HUDEP-2 (cell line): ENCODE measurements around the gene CHST8.
"Not testable (repeated sequence)": the region's sequence is repeated elsewhere in the genome, so short reads cannot be mapped to it uniquely, and the experiment has no call there.

ENCODE experiments used
- DNase-seq, 76 experiments: peaks; one replicate each; lab custom pipeline; 2025; ENCODE audit not compliant: unreplicated experiment in 76 of 76; lab: John Stamatoyannopoulos, UW

Gene CHST8

DNA sequence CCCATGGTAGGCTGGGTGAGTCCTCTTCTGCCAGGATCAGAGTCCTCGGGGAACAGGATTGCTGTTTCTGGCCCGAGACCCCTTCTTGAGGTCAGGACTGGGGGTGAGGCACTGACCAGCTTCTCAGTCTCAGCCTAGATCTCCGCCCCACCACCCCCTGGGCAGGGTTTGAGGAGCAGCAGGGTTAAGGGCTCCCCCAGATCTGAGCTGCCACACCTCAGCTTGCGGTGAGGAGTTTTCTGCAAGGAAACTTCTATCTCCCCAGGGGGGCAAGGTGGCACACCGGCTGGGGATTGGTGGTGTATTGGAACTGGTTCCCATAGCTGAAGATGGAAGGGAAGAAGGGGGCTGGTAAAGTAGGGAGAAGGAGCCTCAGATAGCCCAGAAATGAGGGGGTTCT lies 19.5 kb downstream of the CHST8 start:
- no peak for DNase-seq

DNA sequence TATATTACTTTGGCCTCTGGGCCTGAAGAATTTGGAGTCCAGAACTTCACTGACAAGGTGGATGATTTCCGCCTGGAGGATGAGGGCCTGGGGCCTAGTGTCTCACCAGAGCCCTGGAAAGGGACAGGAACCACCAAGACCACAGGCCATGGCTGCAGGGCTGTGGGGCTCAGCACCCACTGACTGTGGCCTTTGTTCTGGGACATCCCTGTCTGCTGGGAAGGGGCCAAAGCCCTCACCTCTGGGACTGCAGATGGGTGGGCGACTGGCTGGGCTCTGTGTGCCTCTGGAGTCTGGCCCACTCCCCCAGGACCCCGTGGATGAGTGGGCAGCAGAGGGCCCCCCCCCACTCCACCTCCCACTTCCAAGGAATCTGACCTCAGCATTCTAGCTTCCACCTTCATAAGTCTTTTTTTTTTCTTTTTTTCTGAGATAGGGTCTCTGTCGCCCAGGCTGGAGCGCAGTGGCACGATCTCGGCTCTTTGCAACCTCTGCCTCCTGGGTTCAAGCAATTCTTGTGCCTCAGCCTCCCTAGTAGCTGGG lies 20.3 kb downstream of the CHST8 start:
- no peak for DNase-seq

DNA sequence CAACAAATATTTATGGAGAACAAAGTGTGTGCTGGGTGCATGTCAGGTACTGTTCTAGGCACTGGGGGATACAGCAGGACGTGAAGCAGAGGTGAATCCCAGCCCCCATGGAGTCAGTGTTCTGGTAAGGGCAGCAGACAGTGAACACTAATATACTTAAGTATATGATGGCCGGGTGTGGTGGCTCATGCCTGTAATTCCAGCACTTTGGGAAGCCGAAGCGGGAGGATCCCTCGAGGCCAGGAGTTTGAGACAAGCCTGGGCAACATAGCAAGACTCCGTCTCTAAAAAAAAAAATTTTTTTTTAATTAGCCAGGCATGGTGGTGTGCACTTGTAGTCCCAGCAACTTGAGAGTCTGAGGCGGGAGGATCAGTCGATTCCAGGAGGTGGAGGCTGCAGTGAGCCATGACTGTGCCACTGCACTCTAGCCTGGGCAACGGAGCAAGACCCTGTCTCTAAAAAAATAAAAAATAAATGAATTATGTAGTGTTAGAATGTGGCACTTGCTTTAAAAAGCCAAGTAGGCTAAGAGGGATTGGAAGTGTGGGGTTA lies 22.6 kb downstream of the CHST8 start:
- DNase-seq, result no peak

DNA sequence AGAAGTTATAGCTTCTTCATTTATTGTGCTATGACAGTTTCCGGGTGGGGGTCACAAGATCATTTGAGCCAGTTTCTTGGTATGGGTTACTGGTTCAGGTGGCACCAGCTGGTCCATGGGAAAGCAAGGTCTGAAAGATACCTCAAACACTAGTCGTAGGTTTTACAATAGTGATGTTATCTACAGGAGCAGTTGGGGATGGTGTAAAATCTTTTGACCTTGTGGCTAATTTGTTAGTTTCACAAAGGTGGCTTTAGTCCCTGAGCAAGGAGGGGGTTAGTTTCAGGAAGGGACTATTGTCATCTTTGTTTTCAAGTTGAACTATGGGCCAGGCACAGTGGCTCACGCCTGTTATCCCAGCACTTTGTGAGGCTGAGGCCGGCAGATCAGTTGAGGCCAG lies 24.6 kb downstream of the CHST8 start:
- no peak for DNase-seq

DNA sequence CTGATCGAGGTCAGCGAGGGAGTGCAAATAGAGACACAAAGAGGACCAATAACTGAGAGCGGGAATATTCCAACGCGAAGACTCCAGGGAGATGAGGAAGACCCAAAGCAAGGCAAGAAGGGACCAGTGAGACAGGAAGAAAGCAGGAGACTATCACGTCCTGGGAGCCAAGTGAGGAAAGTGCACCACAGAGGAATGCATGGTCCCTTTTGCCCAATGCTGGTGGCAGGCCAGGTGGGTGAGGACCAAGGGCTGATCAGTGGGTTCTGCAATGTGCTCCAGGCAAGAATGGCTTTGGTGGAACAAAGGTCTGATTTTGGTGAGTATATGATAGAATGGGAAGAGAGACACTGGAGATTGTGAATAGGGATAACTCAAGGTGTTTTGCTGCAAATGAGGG lies 25.4 kb downstream of the CHST8 start:
- no peak for DNase-seq

DNA sequence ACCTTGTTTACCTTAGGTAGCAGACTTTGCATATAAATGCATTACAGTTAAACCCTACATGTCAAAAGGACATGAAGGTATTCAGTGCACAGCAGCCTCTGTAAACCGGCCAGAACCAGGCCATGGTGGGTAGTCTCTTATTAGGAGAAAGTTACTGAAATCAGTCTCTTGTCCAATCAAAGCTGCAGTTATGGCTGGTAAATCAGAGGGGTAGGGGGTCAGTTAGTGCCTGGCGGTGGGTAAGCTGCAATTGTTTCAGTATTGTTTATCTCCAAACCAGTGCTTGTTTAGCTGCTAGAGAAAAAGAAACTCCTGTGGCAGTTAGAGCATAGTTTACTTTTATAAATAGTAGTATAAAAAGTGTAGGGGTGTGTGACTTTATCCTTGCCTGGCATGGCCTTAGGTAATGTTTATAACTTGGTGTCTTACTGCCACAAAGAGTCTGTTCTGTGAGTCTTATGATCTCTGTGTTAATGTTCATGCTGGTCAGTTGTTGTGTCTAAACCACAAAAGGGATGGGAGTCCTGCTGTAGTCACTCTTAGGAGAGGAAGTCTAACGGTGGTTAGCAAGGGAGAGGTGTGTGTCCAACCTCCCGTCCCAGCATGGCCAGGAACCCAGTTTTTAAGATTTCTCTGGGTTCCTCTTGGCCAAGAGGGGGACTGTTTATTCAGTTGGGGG lies 28.0 kb downstream of the CHST8 start:
- DNase-seq, result no peak

DNA sequence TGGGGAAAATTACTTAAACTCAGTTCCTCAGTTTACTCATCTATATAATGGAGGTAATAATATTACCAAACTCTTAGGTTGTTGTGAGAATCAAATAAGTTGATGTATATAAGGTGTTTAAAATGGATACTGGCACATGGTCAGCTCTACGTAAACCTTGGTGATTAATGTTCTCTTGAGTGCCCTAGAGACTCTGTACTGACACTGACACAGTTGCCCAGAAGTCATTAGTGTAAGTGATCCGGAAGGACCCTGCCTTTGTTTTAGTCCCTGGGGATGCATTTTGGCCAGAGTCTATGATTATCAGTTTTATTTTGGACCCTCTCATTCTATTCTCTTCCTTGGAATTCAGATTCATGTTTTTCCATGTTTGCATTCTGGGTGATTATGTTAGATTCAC lies 31.9 kb downstream of the CHST8 start:
- DNase-seq, result no peak

DNA sequence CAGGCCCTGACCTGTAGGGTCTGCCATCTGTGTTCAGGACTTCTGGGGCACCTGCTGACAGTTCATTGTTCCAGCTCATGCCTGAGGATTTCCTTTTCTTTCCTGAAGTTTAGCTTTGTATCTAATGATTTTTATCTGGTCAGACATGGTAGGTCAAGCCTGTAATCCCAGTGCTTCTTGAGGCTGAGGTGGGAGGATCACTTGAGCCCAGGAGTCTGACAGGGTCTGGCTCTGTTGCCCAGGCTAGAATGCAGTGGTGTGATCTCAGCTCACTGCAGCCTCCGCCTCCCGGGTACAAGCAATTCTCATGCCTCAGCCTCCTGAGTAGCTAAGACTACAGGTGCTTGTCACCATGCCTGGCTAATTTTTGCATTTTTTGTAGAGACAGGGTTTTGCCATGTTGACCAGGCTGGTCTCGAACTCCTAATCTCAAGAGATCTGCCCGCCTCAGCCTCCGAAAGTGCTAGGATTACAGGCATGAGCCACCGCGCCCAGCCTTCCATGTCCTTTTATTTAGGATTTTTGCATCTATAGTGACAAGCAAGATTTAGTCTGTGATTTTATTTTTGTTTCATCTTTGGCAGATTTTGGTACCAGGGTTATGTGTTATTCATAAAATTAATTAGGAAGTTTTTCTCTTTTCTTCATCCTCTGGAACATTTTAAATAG lies 33.2 kb downstream of the CHST8 start:
- DNase-seq, result no peak

DNA sequence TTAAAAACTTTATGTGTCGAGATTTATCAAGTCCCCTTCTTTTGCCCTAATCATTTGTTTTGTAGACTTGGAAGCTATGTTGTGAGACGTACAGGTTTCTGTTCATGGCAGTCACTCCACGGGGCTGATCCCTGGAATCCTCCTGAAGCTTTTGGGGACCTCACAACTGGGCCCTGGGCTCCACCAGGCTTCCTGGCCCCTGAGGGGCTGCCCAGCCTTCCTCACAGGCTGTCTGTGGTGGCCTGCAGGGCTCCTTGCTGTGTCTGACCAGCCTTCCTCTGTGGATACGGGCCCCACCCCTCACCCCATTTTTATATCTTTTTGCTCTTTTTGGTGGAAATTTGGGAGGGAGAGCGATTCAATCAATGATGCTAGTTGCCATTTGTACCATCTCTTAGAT lies 38.1 kb downstream of the CHST8 start:
- no peak for DNase-seq

DNA sequence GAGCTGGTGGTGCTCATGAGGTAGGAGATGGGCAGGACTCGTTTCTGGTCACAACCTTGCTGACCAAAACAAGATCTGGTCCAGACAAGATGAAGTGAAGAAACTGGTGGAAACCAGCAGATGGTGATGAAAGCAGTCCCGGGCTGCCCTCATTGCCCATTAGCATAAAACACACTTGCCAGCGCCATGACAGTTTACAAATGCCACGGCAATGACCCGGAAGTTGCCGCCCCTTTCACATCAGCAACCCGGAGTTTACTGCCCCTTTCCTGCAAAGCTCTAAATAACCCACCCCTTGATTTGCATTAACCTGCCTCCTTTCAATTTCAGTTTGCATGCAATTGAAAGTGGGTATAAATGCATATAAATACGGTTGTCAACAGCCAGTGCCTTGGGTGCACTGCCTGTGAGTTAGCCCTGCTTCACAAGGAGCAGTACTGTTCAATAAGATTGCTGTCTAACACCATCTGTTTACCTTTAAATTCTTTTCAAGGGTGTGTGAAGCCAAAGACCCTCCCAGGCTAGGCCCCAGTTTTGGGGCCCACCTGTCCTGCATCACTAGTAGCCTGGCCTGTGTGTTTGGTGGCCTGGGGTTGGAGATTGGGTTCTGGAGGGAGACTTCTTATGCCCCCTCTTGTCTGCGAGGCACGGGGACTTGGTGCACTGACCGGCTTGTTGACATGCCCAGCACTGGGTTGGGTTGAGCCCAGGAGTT lies 38.8 kb downstream of the CHST8 start:
- no peak for DNase-seq

DNA sequence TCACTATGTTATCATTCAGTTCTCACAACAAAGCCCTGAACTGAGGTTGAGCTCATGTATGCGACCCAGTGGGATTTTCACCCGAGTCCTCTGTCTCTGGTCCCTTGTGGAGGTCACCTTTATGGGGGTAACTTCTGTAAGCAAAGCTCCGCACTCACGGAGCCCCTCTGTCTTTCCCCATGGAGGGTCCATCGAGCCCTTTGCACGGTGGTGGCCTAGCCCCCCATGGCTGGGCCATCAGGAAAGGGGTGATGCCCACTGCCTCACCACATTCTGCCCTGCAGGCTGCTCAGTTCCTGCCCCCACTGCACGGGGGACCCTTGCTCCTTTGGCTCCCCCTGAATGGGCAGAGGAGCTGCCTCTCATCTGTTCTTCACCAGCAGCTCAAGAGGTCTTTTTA lies 39.6 kb downstream of the CHST8 start:
- no peak for DNase-seq

DNA sequence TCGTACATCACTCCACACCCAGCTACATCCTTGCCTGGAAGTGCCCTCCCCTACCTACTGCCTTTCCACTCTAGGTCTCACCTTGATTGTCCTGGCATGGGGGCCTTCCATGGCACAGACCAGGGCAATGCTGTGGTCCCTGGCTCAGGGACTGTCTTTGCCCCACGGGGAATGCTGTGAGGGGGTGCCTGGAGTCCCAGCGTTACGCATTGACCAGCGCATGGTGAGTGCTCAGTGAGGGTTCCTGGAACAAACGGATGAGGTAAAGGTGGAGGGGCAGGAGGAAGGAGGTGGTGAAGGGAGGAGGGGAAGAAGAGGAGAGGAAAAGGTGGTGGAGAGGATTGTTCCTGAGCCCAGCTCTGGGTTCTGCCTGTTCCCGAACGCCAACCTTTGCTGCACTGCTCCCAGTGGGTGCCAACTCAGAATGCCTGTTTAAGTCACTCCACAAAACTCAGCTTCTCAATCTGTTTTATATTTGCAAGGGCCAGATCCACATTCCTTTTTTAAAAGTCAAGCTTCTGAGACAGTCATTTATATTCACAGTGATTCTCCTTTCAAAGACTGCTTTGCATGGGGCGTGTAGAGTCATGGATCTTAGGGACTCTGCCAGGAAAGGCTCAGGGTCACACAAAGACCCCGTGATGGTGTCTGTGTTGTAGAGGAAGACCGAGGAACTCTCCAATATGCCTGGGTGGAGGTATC lies 40.8 kb downstream of the CHST8 start:
- no peak for DNase-seq

DNA sequence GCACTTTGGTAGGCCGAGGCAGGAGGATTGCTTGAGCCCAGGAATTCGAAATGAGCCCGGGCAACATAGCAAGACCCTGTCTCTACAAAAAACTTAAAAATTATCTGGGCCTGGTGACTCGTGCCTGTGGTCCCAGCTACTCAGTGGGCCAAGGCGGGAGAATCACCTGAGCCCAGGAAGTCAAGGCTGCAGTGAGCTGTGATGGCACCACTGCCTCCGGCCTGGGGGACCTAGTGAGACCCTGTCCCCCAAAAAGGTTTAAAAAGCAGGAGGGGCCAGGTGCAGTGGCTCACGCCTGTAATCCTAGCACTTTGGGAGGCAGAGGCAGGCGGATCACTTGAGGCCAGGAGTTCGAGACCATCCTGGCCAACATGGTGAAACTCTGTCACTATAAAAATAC lies 41.6 kb downstream of the CHST8 start:
- not testable (repeated sequence) for DNase-seq

DNA sequence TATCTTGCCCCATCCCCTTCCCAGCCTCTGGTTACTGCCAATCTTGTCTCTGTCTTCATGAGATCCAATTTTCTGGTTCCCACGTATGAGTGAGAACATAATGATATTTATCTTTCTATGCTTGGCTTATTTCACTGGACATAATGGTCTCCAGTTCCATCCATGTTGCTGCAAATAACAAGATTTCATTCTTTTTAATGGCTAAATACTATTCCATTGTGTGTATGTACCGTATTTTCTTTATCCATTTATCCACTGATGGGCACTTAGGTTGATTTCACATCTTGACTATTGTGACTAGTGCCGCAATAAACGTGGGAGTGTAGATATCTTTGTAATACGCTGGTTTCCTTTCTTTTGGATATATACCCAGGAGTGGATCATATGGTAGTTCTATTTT lies 43.0 kb downstream of the CHST8 start:
- no peak for DNase-seq

DNA sequence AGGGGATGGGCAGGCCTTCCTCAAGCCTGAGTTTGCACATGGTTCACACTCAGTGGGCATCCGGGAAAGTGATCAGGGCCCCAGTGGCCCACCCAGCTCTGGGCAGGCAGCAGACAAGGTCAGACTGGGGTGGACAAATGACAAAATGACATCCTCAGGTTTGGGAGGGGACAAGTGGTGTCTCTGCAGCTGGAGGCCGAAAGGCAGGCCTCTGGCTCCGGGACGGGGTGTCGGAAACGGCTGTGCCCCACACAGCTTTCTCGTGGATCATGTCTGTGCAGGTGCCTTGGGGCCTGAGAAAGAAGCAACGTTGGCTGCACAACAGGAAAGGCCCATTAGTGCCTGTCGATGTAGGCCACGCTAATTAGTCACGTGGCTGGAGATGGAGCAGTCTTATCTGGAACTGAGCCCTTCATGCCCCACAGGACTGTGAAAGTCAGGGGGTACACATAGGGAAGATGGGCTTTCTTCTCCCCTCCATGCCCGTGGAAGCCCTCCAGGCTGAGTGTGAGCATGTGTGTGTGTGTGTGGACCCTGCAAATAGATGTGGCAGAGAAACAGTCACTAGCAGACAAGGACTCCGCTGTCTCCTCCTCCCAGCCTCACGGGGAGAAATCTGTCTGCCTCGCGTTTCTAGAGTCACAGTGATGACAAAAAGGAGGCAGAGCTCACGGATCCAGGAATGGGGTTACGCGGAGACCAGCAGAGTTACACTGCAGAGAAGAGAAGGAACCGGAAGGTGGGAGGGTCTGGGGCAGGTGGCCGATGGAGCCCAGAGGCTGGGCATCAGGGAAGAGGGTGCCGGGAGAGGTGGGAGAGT lies 44.2 kb downstream of the CHST8 start:
- no peak for DNase-seq

DNA sequence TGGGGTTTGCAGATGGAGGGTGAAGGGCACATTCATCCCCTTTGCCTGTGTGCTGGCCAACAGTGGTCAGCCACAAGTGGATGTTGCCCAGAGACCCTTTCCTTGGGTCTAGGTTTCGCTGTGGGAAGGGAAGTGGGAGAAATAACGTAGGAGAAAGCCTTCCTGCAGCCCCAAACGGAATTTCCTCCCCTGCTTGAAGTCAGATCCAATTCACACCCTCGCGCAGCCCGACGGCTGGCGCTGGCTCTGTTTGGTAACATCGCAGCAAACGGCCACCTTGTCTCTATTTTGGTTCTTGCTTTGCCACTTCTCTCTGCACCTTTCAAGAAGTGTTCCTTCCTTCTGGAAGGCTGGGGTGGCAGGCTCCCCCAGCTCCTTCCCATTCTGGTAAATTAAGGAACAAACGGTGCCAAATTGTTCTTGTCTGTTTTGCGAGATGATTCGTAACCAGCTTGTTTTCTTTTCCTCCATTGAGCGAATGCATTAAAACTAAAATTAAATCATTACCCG lies 45.4 kb downstream of the CHST8 start:
- no peak for DNase-seq

DNA sequence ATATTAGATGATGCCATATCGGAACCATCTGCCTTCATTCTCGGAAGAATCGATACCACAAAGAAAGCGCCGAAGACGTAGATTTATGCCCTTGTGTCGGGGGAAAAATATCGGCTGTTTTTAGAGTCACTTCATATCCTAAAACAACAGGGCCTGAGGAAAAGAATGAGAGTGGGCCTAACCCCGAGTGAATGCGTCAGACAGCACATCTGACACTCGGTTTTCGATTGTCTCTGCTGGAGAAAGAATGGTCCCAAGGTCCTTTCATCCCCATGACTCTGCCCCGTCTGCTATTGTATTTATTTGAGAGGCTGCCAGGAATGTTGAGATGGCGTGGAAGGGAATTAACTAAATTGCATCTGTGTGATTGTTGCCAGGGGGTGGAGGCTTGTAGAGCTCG lies 46.1 kb downstream of the CHST8 start:
- no peak for DNase-seq

DNA sequence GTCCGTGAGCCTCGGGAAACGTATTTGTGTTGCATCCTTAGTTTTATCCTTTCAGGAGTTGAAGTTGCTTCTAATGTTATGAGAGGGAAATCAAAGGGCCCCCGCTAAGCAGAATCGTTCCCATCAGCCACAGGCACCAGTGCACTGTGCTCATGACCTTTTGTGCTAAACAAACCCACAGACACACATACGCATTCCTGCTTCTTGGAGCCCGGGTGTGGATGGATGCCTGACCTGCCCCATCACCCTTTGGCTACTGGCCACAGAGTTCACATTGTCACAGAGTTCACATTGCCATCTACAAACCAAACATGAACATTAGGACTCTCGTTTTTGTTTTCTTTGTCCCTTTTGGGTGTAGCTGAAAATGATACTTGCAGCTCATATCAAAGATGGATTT lies 47.2 kb downstream of the CHST8 start:
- DNase-seq, result no peak

DNA sequence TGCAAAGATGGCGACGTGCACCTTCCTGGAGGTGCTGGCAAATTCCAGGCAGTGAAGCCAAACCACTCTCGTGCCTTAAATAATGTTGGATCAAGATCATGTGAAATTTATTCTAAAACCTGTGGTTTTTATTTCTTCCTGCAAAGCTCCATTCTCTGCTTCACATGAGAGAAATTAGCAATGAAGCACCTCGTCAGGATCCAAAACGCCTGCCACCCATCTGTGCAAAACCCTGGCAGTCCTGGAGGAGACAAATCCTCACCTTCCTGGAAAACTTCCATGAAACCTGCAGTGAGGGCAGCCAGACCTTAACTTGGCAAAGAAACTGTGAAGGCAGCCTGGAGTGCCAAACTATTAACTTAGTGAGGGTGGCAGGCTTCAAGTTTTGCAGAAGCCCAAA lies 47.6 kb downstream of the CHST8 start:
- no peak for DNase-seq

DNA sequence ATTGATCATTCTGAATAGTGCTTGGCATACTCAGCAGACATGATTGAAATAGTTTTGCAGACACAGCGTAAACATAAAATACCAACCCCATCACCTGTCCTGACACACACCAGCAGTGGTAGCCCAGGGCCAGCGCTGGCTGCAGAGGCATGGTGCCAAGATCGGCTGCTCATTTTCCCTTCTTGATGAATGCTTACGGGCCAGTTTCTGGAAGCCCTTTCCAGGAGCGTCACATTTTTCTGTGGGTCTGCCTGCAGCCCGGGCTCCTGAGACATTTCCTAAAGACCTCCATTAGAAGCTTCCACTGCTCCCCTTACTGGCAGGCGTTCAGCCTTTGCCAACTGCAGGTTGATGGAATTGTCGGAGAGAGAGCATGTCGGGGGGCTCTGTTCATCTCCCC lies 48.6 kb downstream of the CHST8 start:
- DNase-seq, result no peak
